Umbilical cord (tissue), 2 donors: ENCODE results near the gene CHSY1. TPM values are rescaled to one million over a fixed set of nuclear protein-coding genes. Genes with fewer than 3 reads are reported as not detected.

ENCODE experiments used
- DNase-seq: peaks from one replicate; pipeline ENCODE4 v3.0.0-alpha.2; 2015; ENCODE audit warnings: low spot score
- total RNA-seq: library from RNA; depleted of rRNA; stranded (reverse); fragments of >200 nt; gene quantifications from one replicate; pipeline ENCODE4 v1.2.3, GENCODE V29; 2014; ENCODE audit warnings: low replicate concordance; ENCODE audit not compliant: insufficient read depth

CHSY1 gene
- total RNA-seq, 1 donor from 2014 or later: 50.6 TPM

DNA sequence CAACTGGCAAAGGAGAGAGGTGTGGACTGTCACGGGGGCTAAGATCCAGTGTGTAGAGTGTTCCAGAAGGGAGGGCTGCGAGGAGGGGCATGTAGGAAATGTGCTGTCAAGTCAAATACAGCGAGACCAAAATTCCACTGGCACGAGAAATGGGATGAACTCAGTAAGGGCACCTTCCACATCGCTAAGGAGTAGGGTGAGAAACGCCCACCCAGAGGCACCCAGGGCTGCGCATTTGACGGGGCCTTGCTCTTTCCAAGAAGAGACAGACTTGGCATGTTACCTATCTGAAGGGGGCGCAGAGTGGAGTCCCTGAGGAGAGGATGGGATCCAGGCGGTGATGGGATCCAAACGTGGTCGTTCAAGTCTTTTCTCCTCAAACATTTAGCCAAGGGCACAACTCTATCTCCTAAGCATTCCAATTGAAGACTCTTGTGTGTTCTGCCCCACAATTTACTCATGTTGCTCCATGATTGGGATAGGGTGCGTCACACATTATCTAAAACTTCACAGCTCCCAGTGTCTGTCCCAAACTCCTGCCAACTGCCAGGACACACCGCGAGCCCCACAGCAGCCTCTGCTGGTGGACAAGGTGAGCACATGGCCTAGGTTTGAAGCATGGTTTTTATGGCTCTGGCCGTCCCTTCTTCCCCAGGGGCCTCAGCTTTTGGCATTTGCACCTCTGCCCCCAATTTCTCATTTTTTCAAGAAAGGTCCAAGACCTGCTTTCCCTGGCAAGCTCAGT, 17.8 kb upstream of the CHSY1 start:
- DNase-seq: no peak

GRCh38 chr15:101267320-101268104, 15.7 kb upstream of the CHSY1 start:
- no peak for DNase-seq

DNA sequence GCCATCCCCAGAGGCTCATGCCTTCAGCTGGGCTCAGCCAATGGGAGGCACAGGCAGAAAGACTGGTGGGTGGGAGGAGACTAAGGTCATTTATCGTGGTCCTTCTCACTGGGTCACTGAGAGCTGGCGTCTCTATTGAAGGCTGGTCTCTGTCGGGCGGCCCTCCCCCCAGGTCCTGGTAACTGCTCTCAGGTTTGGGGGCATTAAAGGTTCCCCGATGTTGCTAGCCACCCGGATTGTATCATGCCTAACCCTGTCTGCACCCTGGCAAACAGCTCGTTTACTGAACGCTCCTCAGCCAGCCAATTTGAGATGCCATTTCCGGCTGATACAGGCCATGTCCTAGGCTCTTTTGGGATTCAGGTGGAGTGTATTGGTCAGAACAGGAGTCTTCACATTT, 14.9 kb upstream of the CHSY1 start:
- no peak for DNase-seq

DNA sequence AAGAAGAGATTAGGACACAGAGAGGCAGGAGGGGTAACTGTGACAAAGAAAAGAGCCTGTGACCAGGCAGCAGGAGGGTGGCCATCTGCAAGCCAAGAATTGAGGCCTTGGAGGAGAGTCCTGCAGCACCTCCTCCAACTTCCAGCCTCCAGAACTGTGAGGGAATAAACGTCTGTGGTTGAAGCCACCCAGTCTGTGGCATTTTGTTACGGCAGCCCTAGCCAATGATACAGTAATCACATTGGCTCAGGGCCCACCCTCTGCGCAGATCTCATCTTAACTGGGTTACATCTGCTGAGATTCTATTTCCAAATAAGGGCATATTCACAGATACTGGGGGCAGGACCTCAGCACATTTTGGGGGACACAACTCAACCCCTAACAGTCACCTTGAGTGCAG, 14.2 kb upstream of the CHSY1 start:
- no peak for DNase-seq

DNA sequence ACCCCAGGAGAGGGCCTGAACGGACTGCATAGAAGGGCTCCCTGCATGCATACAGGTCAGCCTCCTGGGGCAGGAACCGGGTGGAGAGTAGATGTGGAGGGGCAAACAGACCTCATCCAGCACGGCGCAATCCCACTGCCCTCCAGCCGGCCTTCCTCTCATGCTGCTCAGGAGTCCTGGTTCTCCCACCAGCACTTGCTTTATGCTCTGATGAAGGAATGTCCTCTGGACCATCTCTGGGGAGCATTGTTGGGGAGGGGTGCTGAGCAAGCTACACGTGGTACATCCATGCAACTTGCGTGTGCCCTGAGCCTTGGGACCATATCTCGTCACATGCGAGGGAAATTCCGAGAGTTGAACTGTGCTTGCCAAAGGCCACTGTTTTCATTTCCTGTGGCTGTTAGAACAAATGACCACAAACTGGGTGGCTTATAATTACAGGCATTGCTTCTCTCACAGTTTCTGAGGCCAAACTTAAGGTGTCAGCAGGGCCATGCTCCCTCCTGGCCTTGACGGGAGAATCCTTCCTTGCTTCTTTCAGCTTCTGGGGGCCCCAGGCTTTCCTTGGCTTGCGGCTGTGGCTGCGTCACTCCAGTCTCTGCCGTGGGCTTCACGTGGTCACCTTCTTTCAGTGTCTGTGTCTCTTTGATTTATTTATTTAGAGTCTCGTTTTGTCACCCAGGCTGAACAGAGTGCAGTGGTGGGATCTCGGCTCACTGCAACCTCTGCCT, 13.2 kb upstream of the CHSY1 start:
- DNase-seq: no peak

GRCh38 chr15:101264011-101264410, 12.2 kb upstream of the CHSY1 start:
- DNase-seq: no peak

GRCh38 chr15:101262551-101262950, 10.7 kb upstream of the CHSY1 start:
- DNase-seq: no peak

GRCh38 chr15:101258238-101259144, 6.6 kb upstream of the CHSY1 start:
- DNase-seq: peak; percentile 77

DNA sequence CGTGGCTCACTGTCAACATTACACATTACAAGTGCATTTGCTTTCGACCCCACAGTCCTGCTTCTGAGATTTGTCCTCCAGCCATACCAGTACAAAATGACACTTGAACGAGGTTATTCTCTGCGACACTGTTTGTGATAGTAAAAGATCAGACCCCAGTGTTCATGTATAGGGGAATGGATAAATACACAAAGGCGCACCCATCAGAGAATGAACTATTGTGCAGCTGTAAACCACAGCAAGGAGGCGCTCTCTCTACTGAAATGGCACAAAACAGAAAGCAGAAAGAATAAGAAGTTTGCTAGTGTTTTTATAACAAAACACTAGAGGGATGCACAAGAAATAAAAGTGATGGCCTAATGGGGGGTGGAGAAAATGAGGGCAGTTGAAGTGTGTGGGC, 4.9 kb upstream of the CHSY1 start:
- DNase-seq: no peak

GRCh38 chr15:101255615-101256241, 3.9 kb upstream of the CHSY1 start:
- peak; percentile 82 for DNase-seq

DNA sequence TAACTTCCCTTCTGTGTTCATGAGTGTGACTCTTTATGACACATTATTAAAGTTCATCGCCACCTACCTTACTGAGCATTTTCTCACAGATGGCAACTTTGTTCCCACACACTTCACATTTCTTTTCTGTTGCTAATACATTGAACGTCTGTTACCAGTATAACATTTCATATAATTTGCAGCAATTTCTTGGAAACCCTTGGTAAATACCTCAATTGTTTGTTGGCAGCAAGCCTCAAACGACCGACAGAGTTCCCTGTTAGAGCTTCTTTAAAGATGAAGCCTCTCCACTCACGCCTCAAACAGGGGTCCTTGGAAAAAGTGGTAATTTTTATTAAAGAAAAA, 3.2 kb upstream of the CHSY1 start:
- no peak for DNase-seq

DNA sequence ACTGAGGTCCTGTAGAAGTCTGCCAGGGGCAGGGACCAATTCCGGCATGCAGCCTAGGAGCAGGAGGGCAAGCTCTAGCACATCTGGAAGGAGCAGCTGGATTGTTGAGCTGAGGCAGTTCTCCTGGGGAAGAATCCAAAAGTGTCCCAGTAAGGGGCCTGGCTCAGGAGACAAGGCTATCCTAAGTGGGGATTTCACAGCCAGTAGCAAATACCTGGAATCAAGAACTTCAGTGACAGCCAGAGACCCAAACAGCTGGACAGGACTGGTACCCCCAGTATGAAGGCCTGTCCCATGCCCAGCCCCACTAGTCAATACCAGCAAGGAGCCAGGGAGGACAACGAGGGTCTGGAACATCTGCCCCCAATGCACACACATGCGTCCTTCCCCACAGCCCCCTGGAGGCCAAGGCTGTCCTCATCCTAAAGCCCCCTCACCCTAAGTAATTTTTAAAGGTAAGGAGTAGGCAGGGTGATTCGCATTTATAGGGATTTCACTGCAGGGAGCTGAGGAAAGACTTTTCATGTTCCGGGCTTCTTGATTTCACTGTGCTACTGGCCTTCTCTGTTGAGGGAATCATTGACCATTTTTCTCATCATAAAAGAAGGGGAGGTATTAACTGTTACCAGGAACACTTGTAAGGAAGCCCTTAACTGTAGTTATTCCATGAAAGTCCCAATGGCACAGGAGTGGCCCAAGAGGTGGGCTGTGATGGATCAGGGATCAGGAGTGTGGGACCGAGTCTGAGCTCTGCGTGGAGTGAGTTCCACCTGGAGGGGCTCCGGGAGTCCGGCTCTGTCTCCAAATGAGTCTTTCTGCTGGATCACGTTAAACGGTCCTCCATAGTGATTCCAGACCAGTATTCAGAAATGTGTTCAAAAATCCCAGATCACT, 2.6 kb upstream of the CHSY1 start:
- DNase-seq: no peak

DNA sequence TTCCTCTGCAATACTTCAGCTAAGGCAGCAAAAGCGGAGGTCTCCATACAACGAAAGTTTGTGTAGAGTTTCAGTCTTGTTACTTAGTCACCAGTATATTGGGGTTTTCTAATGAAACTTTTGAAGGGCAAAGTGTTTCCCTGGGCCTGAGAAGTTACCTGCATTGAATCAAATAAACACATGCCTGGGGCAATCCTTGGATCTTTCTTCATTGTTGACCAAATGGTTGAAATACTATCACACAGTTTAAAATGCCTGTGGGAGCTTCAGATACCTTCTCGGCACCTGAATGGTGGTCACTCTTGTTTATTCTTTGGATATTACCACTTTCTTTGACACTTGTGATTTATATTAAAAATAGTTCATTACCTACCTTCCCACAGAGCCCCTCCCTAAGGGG, 988 bp upstream of the CHSY1 start:
- no peak for DNase-seq

GRCh38 chr15:101250873-101251829, 697 bp downstream of the CHSY1 start:
- no peak for DNase-seq

- DNase-seq: no peak
Observed at GRCh38 chr15:101250341-101250831, 1.5 kb downstream of the CHSY1 start.

- no peak for DNase-seq
Observed at GRCh38 chr15:101248274-101248673, 3.6 kb downstream of the CHSY1 start.

DNA sequence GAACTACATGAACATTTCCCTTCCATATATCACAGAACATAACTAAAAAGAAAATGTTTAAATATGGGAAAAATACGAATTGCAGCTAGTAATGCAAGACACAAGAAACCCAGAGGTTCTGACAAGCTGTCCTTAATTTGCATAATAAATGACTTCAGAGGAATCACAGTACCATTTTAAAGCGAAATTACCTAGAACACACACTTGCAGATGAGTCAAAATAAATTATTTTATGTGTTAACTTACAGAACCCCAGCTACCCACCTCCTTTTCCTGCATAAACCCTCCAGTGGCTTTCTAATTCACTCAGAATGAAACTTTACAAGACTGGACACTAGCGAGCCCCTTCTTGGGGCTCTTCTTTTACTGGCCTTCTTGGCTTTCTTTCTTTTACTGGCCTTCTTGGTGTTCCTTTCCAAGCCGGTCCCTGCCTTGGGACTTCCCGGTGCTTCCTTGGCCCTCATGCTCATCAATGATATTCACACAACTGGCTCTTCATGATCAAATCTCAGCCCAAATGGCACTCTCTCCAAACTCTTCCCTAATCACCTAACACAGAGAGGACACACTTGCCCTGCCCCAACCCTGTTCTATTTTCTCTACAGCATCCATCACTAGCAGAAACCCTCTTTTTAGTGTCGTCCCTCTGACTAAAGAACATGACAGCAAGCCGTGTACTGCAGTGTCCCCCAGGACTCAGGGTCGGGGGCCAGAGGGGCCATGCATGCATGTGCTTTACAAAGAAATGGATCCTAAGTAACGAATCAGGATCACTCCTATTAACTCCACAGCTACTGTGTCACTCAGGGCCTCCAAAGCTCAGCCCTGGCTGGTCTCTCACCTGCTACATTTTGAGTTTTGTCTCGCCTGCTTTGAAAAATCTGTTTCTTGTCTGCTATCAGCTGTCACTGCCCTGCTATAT, 4.8 kb downstream of the CHSY1 start:
- DNase-seq: no peak

DNA sequence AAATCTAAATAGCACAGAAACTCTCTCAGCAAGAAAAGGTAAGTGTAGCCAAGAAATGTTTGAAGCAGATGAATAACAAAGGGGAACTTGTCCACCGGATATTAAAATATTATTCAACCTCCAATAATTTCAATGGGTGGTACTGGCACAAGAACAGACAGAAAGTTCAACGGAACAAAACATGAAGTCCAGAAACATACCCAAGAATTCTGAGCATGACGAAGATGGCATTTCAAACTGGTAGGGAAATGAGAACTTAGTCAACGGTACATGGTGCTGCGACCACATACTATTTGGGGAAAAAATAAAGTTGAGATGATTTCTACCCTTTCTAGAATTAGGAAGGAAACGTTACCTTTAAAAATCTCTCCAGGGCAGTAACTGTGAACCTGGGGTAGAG, 5.5 kb downstream of the CHSY1 start:
- no peak for DNase-seq
